GM12801 (cell line): ENCODE data around the gene MYH14.

Experiments used
- TF ChIP-seq, protein P1 (sequence below): IDR thresholded peaks from one replicate; pipeline ENCODE4 v1.5.1; 2011; ENCODE audit warnings: control low read depth; ENCODE audit not compliant: insufficient read length; ENCODE audit errors: extremely low read depth

Gene MYH14

DNA sequence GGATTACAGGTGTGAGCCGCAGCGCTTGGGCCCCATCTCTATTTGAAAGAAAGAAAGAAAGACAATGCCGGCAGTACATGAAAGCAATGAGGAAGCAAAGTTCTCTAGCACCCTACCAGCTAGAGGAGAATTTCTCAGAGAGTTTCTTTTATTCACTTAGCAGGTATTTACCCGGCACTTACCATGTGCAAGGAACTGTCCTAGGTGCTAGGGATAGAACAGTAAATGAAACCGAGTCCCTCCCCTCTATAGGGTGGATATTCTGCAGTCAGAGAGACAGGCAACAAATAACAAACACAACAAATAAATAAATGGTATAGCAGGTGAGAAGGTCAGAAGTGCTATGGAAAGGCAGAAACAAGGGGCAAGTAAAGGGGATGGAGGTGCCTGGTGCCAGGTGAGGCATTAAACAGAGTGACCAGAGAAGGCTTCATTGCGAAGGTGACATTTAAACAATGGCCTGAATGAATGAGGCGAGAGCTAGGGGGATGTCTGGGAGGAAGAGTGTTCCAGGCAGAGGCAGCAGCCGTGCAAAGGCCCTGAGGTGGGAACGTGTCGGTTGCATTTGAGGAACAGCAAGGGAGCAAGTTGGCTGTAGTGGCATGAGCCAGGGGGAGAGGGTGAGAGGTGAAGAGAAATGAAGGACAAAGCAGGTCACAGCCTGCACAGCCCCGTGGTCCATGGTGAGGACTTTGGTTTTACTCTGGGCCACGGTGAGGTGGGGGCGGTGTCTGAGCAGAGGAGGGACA, 10.8 kb upstream of the MYH14 start:
- TF ChIP-seq, protein P1, sequence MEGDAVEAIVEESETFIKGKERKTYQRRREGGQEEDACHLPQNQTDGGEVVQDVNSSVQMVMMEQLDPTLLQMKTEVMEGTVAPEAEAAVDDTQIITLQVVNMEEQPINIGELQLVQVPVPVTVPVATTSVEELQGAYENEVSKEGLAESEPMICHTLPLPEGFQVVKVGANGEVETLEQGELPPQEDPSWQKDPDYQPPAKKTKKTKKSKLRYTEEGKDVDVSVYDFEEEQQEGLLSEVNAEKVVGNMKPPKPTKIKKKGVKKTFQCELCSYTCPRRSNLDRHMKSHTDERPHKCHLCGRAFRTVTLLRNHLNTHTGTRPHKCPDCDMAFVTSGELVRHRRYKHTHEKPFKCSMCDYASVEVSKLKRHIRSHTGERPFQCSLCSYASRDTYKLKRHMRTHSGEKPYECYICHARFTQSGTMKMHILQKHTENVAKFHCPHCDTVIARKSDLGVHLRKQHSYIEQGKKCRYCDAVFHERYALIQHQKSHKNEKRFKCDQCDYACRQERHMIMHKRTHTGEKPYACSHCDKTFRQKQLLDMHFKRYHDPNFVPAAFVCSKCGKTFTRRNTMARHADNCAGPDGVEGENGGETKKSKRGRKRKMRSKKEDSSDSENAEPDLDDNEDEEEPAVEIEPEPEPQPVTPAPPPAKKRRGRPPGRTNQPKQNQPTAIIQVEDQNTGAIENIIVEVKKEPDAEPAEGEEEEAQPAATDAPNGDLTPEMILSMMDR, result no peak

DNA sequence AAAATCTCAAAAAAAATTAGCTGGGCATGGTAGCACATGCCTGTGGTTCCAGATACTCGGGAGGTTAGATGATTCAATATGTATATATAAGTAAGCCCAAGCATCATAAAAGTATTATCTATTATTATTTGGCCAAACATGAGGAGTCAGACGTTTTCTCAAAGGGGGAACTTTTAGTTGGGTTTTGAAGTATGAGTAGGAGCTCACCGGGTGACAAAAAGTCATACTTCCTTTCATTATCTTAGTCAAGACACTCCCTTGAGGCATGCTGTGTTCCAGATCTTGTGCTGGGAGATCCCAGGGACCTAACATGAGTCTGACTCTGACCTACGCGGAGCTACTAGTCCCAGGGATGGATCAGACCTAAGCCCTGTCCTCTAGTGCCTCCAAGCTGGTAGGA, 8.2 kb upstream of the MYH14 start:
- TF ChIP-seq, protein P1, result no peak

DNA sequence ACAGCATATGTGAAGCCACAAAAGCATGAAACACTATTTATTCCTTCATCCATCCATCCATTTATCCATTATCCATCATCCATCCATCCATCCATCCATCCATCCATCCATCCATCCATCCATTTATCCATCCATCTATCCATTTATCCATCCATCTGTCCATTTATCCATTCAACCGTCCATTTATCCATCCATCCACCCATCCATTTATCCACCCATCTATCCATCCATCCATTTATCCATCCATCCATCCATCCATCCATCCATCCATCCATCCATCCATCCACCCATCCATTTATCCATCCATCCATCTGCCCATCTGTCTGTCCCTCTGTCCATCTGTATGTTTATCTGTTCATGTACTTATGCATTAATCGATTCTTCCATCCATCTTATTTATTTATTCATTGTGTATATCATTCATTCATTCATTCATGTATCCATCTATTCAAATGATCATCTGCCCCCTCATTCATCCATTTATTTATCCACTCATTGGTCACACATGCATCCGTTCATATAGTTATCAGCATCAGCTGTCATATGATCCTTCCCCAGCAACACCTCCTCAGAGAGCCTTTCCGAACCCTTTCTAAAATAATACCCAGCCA, 7.0 kb upstream of the MYH14 start:
- TF ChIP-seq, protein P1, result no peak

DNA sequence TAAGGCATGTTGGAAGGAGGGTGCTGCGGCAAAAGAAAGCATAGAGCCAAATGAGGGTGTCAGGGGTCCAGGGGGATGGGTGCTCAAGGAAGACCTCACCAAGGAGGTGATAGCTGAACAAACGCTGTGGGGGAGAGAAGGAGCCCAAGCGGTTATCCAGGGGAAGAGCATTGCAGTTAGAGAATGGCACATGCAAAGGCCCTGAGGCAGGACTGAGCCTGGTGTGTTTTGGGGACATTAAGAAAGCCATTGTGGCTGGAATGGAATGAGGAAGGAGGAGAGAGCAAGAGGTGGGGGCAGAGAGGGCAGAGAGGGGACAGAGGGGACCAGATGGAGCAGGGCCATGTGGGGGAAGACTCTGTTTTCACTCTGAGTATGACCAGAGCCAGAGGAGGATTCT, 6.1 kb upstream of the MYH14 start:
- TF ChIP-seq, protein P1, result no peak

DNA sequence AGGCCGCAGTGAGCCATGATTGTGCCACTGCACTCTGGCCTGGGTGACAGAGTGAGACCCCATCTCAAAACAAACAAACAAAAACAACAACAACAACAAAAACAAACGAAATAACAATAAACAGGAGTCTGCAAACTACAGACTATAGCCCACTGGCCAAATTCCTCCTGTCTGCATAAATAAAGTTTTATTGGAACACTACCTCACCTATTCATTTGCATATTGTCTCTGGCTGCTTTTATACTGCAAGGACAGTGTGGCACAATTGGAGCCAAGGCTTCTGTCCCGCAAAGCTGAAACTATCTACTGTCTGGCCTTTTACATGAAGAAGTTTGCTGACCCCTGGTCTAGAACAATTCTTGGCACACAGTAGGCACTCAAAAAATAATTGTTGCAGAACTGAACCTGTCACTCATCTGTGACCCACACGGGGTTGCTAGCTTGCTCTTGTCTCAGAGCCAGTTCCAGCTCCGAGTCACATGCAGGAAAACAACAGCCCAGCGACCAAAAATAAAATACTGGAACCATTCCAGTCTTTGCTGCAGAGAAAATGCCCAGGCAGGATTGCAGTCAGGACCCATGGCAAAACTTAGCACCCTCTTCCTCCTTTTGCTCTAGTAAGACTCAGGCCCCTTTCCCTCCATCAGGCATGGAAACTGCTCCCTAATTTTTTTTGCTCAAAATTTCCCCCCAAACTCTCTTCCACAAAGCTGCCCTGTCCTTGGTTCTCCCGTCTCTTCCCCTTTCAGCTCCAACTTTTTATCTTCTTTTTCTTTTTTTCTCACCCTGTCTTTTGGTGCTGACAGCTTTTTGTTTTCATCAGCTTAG, 4.8 kb upstream of the MYH14 start:
- TF ChIP-seq, protein P1, result no peak

DNA sequence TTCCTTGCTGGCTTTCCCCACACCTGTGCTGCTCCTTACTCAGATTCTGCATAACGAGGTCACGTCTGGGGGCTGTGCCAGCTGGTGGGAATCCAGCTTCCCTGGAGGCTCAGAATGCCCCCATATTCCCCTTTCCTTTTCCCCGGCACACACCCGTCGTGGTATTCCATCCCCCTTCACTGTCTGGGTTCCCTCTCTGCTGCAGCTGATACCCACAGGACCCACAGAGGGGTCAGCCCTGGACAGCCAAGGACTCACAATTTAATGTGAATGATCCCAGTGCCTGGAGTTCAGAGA, 4.2 kb upstream of the MYH14 start:
- TF ChIP-seq, protein P1, result no peak

DNA sequence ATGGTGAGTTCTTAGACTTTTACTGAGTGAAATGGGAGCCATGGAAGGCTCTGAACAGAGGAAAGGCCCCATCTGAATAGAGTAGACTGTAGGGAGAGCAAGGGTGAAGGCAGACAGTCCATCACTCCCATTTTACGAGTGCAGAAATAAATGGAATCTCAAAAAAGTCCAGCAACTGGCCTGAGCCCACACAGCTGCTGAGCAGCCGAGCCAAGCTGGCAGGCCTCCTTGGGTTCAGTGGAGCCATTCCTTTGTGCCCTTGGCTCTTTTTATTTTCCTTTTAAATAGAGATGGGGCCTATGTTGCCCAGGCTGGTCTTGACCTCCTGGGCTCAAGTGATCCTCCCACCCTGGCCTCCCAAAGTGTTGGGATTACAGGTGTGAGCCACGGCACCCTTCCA, 1.0 kb upstream of the MYH14 start:
- TF ChIP-seq, protein P1, result no peak
